Measurements from ENCODE around the gene N4BP3. TPM values are rescaled to one million over a fixed set of nuclear protein-coding genes. Genes with fewer than 3 reads are reported as not detected.

Gene N4BP3
- total and polyA plus RNA-seq, 2 of the 4 experiments (the other 2 are of a cell fraction), result 0.14 to 0.18 TPM

DNA sequence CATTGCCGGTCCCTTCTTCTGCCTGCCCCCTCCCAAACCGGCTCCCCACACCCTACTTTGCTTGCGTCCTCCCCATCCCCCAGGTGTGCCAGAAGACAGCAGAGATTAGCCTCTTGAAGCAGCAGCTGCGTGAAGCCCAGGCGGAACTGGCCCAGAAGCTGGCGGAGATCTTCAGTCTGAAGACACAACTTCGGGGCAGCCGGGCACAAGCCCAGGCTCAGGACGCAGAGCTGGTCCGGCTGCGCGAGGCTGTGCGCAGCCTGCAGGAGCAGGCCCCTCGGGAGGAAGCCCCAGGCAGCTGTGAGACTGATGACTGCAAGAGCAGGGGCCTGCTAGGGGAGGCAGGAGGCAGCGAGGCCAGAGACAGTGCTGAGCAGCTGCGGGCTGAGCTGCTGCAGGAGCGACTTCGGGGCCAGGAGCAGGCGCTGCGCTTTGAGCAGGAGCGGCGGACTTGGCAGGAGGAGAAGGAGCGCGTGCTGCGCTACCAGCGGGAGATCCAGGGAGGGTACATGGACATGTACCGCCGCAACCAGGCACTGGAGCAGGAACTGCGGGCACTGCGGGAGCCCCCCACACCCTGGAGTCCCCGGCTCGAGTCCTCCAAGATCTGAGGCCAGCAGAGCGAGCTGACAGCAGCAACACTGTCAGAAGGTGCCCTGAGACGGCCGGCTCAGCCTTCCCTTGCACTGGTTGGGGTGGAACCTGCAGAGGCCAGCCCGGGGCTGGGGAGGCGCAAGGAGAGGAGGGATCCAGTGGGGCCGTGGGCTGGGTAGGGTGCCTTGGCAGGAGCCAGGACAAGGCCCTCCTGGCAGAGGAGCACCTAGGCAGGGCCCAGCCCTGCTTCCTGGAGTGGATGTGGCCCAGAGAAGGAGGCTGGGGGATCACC, 8.3 kb downstream of the N4BP3 start:
- Histone ChIP-seq H3K18ac (ENCODE audit: low read depth, low read length) (no peak overlapping the region; the same call in 1 of the 2 replicates), H4K8ac (ENCODE audit: low read depth in 2 of 2, low read length in 2 of 2) (peak overlapping the region in 1 of 2 experiments; percentile 40; a peak in 2 of 4 replicates), H2AK9ac (replicated peaks; ENCODE audit: low read depth, low read length, poor library complexity) (peak overlapping the region; percentile 63), H3K79me1 (ENCODE audit: low read depth in 1 of 2, low read length in 2 of 2) (no peaks in the 10 kb centered on the region), H3K56ac (ENCODE audit: extremely low read depth, insufficient read depth, low read length) (no peak overlapping the region), H2AFZ (replicated peaks; ENCODE audit: low read length, poor library complexity) (peak overlapping the region; percentile 82), H3K9me3 (ENCODE audit: control insufficient read depth, insufficient read depth, low read length) (no peaks in the 10 kb centered on the region), H3K36me3 (ENCODE audit: control insufficient read depth, insufficient read depth, low read length) (no peaks in the 10 kb centered on the region), H3K27me3 (ENCODE audit: control insufficient read depth, insufficient read depth, low read length) (peaks cover 14% of the 10 kb centered on the region), H3K4me3 (ENCODE audit: insufficient read depth, low read depth, low read length) (no peak overlapping the region; the same call in 1 of the 2 replicates), H3K9ac (ENCODE audit: low read depth, low read length) (peak overlapping the region; percentile 24; the same call in 1 of the 2 replicates), H2BK5ac (ENCODE audit: low read depth, low read length, poor library complexity, severe bottlenecking) (no peak overlapping the region), H4K91ac (ENCODE audit: insufficient read depth, low read depth, low read length) (no peak overlapping the region), H3K9me1 (ENCODE audit: insufficient read depth, low read length) (no peaks in the 10 kb centered on the region), H3K4me2 (ENCODE audit: low read depth, low read length) (peak overlapping the region; percentile 58; the same call in 1 of the 2 replicates), H4K5ac (ENCODE audit: low read depth, low read length) (peak overlapping the region; percentile 57; the same call in 1 of the 2 replicates), H2AK5ac (ENCODE audit: low read depth, low read length) (no peak overlapping the region), H3K27ac (ENCODE audit: insufficient read depth, low read length) (no peak overlapping the region), H4K20me1 (ENCODE audit: insufficient read depth, low read length) (no peaks in the 10 kb centered on the region; the same call in 1 of the 2 replicates), H3K4me1 (ENCODE audit: control insufficient read depth, insufficient read depth, low read length) (peaks cover 6% of the 10 kb centered on the region; the same call in 1 of the 2 replicates), H2BK20ac (ENCODE audit: low read depth, low read length) (no peak overlapping the region), H3K4ac (ENCODE audit: low read depth, low read length) (no peak overlapping the region; the same call in 1 of the 2 replicates), H3K14ac (replicated peaks; ENCODE audit: low read depth, low read length) (no peak overlapping the region), H2BK15ac (ENCODE audit: low read depth, low read length) (no peak overlapping the region), H2BK120ac (ENCODE audit: low read depth, low read length) (peak overlapping the region; percentile 40; the same call in 1 of the 2 replicates), H3K23ac (ENCODE audit: low read depth, low read length) (no peak overlapping the region)
- dilution Hi-C loops (cut with HindIII; ENCODE audit: low sequenced_read_pairs, unreplicated experiment) (no loop called here), intact Hi-C loops (cut with micrococcal nuclease) (no loop called here), in situ Hi-C loops (cut with MboI; ENCODE audit: low sequenced_read_pairs) (no loop called here)
- DNase-seq (no peak), ATAC-seq (ENCODE audit: low read depth) (no peak)
- BruUV-seq (replicated peaks), result no TSS peak
- POLR2A ChIA-PET (ENCODE audit: unreplicated experiment), result no interaction called here
- CTCF ChIA-PET, result interaction anchor here (0.6 to 0.9 kb wide), 5 partner anchors 8 to 45 kb away, joined by 3 to 4 read pairs (median 4); no protein-coding TSS in a partner anchor
- WGBS, 2 experiments (ENCODE audit: extremely low coverage in 2 of 2, insufficient read length in 1 of 2), result 89% methylated on average over 23 of the region's 38 CpGs; no CpG with 5 or more reads in 1 of the 2 experiments
- no peak for TF ChIP-seq FOS (IDR thresholded peaks at IDR 0.05; ENCODE audit: low read depth, low read length)
- TF ChIP-seq POLR2A (IDR thresholded peaks at IDR 0.05; ENCODE audit: low read depth, low read length), result no peak
- no peak for TF ChIP-seq RFX5 (IDR thresholded peaks at IDR 0.05; ENCODE audit: low read depth, low read length)
- no peak for TF ChIP-seq CHD1 (IDR thresholded peaks at IDR 0.05; ENCODE audit: low read depth, low read length)
- no peak for TF ChIP-seq CEBPB (IDR thresholded peaks at IDR 0.05; ENCODE audit: low read depth, low read length)
- no peak for TF ChIP-seq SMC3 (IDR thresholded peaks at IDR 0.05; ENCODE audit: low read depth, low read length)
- no peak for TF ChIP-seq NFE2L2 (IDR thresholded peaks at IDR 0.05; ENCODE audit: low read depth, low read length)
- TF ChIP-seq, protein P1, sequence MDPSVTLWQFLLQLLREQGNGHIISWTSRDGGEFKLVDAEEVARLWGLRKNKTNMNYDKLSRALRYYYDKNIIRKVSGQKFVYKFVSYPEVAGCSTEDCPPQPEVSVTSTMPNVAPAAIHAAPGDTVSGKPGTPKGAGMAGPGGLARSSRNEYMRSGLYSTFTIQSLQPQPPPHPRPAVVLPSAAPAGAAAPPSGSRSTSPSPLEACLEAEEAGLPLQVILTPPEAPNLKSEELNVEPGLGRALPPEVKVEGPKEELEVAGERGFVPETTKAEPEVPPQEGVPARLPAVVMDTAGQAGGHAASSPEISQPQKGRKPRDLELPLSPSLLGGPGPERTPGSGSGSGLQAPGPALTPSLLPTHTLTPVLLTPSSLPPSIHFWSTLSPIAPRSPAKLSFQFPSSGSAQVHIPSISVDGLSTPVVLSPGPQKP (IDR thresholded peaks at IDR 0.05; ENCODE audit: borderline replicate concordance, low read depth, low read length), result no peak
- no peak for TF ChIP-seq MAFK (IDR thresholded peaks at IDR 0.05; ENCODE audit: low read depth, low read length)
- TF ChIP-seq, protein P2, sequence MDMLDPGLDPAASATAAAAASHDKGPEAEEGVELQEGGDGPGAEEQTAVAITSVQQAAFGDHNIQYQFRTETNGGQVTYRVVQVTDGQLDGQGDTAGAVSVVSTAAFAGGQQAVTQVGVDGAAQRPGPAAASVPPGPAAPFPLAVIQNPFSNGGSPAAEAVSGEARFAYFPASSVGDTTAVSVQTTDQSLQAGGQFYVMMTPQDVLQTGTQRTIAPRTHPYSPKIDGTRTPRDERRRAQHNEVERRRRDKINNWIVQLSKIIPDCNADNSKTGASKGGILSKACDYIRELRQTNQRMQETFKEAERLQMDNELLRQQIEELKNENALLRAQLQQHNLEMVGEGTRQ (IDR thresholded peaks at IDR 0.05; ENCODE audit: low read depth, low read length), result no peak
- no peak for TF ChIP-seq MXI1 (IDR thresholded peaks at IDR 0.05; ENCODE audit: borderline replicate concordance, low read depth, low read length)
- TF ChIP-seq RCOR1 (IDR thresholded peaks at IDR 0.05; ENCODE audit: insufficient replicate concordance, low read length), result no peak
- no peak for TF ChIP-seq BHLHE40 (IDR thresholded peaks at IDR 0.05; ENCODE audit: low read depth, low read length)
- TF ChIP-seq RAD21 (IDR thresholded peaks at IDR 0.05; ENCODE audit: low read length), result no peak

Data from IMR-90 (cell line).